A549 (cell line): Measurements from ENCODE around the gene DGKD.

Source experiments
- FOSL2 ChIP-seq, 2 experiments: fragments of 450-650 bp in 1 of 2; fragments of >200 bp in 1 of 2; sonication (Bioruptor Twin) in 1 of 2; formaldehyde crosslinking; IDR thresholded peaks; 2 replicates each; pipeline versions ENCODE4 v1.5.0 to v1.6.1; 2016 to 2020; ENCODE audit warnings: mild to moderate bottlenecking in 1 of 2, moderate library complexity in 1 of 2
- MAX ChIP-seq: IDR thresholded peaks from 2 replicates; pipeline ENCODE4 v1.6.1; 2012
- MYC ChIP-seq: IDR thresholded peaks from 2 replicates; pipeline ENCODE4 v1.6.1; 2012; ENCODE audit warnings: mild to moderate bottlenecking, inconsistent platforms, low read length, improper control_type of control experiment, borderline replicate concordance
- RCOR1 ChIP-seq: fragments of 150-350 bp; IDR thresholded peaks from 2 replicates; pipeline ENCODE4 v1.6.1; 2014; ENCODE audit warnings: antibody characterized with exemption, low read length, low read depth
- REST ChIP-seq: fragments of 200-600 bp; sonication (generic); IDR thresholded peaks from 2 replicates; pipeline ENCODE4 v1.6.1; 2016; ENCODE audit warnings: antibody characterized with exemption, mild to moderate bottlenecking, moderate library complexity
- TF ChIP-seq, protein P1 (sequence below): fragments of >200 bp; sonication (Bioruptor Twin); formaldehyde crosslinking; IDR thresholded peaks from 3 replicates; pipeline ENCODE4 v1.5.1; 2016
- TF ChIP-seq, protein P2 (sequence below): IDR thresholded peaks from 2 replicates; pipeline ENCODE4 v1.6.1; 2012; ENCODE audit warnings: low read depth, borderline replicate concordance

DNA sequence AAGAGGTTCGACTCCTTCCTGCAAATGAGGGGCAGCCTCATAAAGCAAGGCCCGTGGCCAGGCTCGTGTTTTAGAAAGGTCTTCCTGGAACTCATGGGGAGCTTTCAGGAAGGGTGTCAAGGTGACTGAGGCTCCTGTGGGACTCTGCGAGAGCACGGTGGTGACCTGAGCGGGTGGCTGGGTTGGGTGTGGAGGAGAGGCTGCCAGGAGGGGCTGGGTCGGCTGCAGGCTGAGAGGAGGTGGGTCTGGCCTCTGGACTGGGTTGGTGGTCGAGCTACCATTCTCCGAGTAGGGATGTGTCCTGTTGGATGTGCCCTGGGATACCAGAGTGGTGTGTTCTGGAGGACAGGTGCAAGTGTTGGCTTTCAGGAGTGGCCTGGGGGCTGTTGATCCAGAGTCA, 86.4 kb downstream of the DGKD start:
- no peak for TF ChIP-seq RCOR1
- TF ChIP-seq, protein P1, sequence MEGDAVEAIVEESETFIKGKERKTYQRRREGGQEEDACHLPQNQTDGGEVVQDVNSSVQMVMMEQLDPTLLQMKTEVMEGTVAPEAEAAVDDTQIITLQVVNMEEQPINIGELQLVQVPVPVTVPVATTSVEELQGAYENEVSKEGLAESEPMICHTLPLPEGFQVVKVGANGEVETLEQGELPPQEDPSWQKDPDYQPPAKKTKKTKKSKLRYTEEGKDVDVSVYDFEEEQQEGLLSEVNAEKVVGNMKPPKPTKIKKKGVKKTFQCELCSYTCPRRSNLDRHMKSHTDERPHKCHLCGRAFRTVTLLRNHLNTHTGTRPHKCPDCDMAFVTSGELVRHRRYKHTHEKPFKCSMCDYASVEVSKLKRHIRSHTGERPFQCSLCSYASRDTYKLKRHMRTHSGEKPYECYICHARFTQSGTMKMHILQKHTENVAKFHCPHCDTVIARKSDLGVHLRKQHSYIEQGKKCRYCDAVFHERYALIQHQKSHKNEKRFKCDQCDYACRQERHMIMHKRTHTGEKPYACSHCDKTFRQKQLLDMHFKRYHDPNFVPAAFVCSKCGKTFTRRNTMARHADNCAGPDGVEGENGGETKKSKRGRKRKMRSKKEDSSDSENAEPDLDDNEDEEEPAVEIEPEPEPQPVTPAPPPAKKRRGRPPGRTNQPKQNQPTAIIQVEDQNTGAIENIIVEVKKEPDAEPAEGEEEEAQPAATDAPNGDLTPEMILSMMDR = no peak
- no peak for TF ChIP-seq FOSL2 (IDR thresholded peaks at IDR 0.05)
- TF ChIP-seq FOSL2 (CRISPR knock-in tag; IDR thresholded peaks at IDR 0.05) = no peak
- TF ChIP-seq MYC = no peak
- TF ChIP-seq, protein P2, sequence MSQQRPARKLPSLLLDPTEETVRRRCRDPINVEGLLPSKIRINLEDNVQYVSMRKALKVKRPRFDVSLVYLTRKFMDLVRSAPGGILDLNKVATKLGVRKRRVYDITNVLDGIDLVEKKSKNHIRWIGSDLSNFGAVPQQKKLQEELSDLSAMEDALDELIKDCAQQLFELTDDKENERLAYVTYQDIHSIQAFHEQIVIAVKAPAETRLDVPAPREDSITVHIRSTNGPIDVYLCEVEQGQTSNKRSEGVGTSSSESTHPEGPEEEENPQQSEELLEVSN = no peak
- TF ChIP-seq MAX = no peak
- no peak for TF ChIP-seq REST
